Tibial nerve (tissue), 4 donors: Measurements from ENCODE around the gene NPFFR1. TPM values are rescaled to one million over a fixed set of nuclear protein-coding genes. Genes with fewer than 3 reads are reported as not detected.
"Not testable (repeated sequence)": the region's sequence is repeated elsewhere in the genome, so short reads cannot be mapped to it uniquely, and the experiment has no call there.

ENCODE experiments used
- DNase-seq, 2 donors: peaks; one replicate each; pipeline ENCODE4 v3.0.0-alpha.2; 2019; ENCODE audit warnings: low spot score in 2 of 2
- H3K27ac ChIP-seq, 4 donors: fragments of 200-600 bp; sonication (generic) in 3 of 4; one replicate each; pipeline ENCODE4 v1.5.1; 2017 to 2019; ENCODE audit warnings: mild to moderate bottlenecking in 1 of 4
- H3K27me3 ChIP-seq, 2 donors: fragments of 200-600 bp; sonication (generic) in 1 of 2; one replicate each; pipeline versions ENCODE4 v1.5.1 to v1.6.0; 2017 to 2019
- H3K36me3 ChIP-seq, 3 donors: fragments of 200-600 bp; sonication (generic); one replicate each; pipeline ENCODE4 v1.5.1; 2018 to 2019
- H3K4me1 ChIP-seq, 4 donors: fragments of 200-600 bp; sonication (generic) in 3 of 4; one replicate each; pipeline ENCODE4 v1.5.1; 2017 to 2019
- H3K4me3 ChIP-seq, 4 donors: fragments of 200-600 bp; sonication (generic) in 3 of 4; one replicate each; pipeline ENCODE4 v1.5.1; 2017 to 2019; ENCODE audit warnings: mild to moderate bottlenecking in 1 of 4, moderate library complexity in 1 of 4
- H3K9me3 ChIP-seq, 4 donors: fragments of 200-600 bp; sonication (generic) in 3 of 4; one replicate each; pipeline ENCODE4 v1.5.1; 2017 to 2019
- CTCF ChIP-seq, 5 experiments: fragments of 200-600 bp in 3 of 5; fragments of 450-650 bp in 2 of 5; sonication (generic) in 3 of 5; IDR thresholded peaks; one replicate each; pipeline ENCODE4 v1.5.1; 2016 to 2019; ENCODE audit warnings: antibody characterized with exemption in 5 of 5, mild to moderate bottlenecking in 3 of 5, moderate library complexity in 2 of 5
- EP300 ChIP-seq, 2 donors: sonication (generic); formaldehyde crosslinking; IDR thresholded peaks; one replicate each; pipeline ENCODE4 v1.6.1; 2017; ENCODE audit warnings: antibody characterized with exemption in 2 of 2, mild to moderate bottlenecking in 1 of 2
- POLR2A ChIP-seq, 2 donors: fragments of 450-650 bp; IDR thresholded peaks; one replicate each; pipeline ENCODE4 v1.6.1; 2017; ENCODE audit warnings: antibody characterized with exemption in 2 of 2, mild to moderate bottlenecking in 2 of 2, moderate library complexity in 2 of 2
- WGBS, 2 donors: methylation state at CpG; one replicate each; pipeline ENCODE4 v1.1.5; 2018; 5-methylcytosine and 5-hydroxymethylcytosine counted together
- total RNA-seq, 4 donors: library from RNA; depleted of rRNA; stranded (reverse); fragments of >200 nt; gene quantifications; one replicate each; pipeline ENCODE4 v1.1.0, GENCODE V29; 2016

NPFFR1 gene
- total RNA-seq, 4 donors from 2014 or later: 1.8 to 5.7 (median 4.4) TPM

DNA sequence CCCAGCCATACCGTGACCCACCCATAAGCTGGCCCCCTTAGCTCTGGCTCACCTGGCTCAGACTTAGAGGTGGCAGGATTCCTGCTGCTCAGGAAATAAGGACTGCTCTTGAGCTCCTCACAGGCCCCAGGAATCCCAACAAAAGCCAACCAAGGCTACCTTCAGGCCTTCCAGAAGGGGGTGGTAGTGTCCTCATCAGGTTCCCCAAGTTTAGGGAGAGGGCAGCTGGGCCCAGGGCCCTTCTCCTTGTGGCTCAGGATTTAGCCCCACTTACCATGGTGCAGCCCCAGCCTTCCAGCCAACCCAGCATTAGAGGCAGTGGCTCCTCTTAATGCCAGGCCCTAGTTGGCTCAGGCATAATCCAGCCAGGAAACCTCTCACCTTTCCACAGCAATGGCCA lies 23.5 kb downstream of the NPFFR1 start:
- no peak overlapping the region for H3K27ac ChIP-seq
- H3K27me3 ChIP-seq: peaks cover 3 to 14% of the 10 kb centered on the region in 2 donors
- H3K36me3 ChIP-seq: no peaks in the 10 kb centered on the region
- H3K4me1 ChIP-seq: peaks cover 0 to 7% (median 2%) of the 10 kb centered on the region in 4 donors
- no peak for DNase-seq
- no peak overlapping the region for H3K4me3 ChIP-seq
- WGBS, 2 donors: 64 to 71% methylated on average over 1 of the region's 1 CpG
- TF ChIP-seq POLR2A (IDR thresholded peaks at IDR 0.05) (no peak), CTCF (IDR thresholded peaks at IDR 0.05) (no peak), EP300 (IDR thresholded peaks at IDR 0.05) (no peak)
- H3K9me3 ChIP-seq: peaks cover 0 to 5% (median 0%) of the 10 kb centered on the region in 4 donors

DNA sequence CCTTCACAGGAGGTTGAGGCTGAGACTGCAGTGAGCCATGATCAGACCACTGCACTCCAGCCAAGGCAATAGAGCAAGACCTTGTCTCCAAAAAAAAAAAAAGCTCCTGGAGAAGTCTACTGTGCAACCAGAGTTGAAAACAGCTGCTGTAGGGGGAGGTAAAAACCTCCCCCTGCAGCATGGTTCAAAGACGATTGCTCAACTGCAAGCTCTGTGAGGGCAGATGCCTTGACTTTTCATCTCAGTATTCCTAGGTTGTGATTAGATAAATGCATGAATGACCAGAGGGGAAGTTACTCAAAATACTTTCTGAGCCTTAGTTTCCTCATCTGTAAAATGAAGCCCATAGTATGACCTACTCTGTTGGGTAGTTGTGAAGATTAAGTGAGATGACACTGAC lies 25.6 kb downstream of the NPFFR1 start:
- peaks cover 3 to 28% of the 10 kb centered on the region in 2 donors for H3K27me3 ChIP-seq
- WGBS, 2 donors: 71 to 88% methylated on average over 1 of the region's 1 CpG
- H3K27ac ChIP-seq: no peak overlapping the region
- no peaks in the 10 kb centered on the region for H3K36me3 ChIP-seq
- no peak overlapping the region for H3K4me3 ChIP-seq
- TF ChIP-seq CTCF (IDR thresholded peaks at IDR 0.05) (no peak), POLR2A (IDR thresholded peaks at IDR 0.05) (no peak), EP300 (IDR thresholded peaks at IDR 0.05) (no peak)
- peaks cover 0 to 5% (median 0%) of the 10 kb centered on the region in 4 donors for H3K9me3 ChIP-seq
- no peak for DNase-seq
- peaks cover 0 to 13% (median 3%) of the 10 kb centered on the region in 4 donors for H3K4me1 ChIP-seq

DNA sequence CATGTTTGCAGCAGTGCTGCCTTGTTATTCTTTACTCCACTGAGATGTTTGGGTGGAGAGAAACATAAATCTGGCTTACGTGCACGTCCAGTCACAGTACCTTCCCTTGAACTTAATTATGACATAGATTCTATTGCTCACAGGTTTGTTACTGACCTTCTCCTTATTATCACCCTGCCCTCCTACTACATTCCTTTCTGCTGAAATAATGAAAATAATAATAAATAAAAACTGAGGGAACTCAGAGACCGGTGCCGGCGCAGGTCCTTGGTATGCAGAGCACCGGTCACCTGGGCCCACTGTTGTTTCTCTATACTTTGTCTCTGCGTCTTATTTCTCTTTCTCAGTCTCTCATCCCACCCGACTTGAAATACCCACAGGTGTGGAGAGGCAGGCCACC lies 26.0 kb downstream of the NPFFR1 start:
- not testable (repeated sequence) for H3K27ac ChIP-seq, H3K9me3 ChIP-seq, H3K36me3 ChIP-seq, DNase-seq, H3K4me3 ChIP-seq
- H3K27me3 ChIP-seq: peaks cover 3 to 28% of the 10 kb centered on the region in 2 donors
- peaks cover 0 to 13% (median 3%) of the 10 kb centered on the region in 4 donors for H3K4me1 ChIP-seq
- WGBS, 2 donors: 69 to 76% methylated on average over 8 of the region's 8 CpGs

DNA sequence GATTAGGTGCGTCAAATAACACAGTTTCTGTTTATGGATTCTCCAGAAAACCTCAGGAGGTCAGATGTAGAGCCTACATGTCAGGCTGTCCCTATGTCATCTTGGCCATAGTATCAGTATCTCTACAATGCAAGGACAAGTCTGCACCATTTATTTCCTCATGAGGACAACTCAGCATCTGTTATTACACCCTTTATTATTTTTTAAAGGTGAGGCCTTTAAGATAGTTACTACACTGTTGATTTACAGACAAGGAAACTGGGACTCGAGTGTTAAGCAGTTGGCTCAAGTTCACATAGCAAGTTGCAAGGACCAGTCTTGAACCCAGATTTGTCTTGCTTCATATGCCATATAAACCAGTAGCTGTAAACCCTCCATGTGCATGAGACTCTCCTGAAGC lies 27.3 kb downstream of the NPFFR1 start:
- WGBS, 2 donors: 85 to 88% methylated on average over 2 of the region's 2 CpGs
- no peak overlapping the region for H3K4me3 ChIP-seq
- no peak for DNase-seq

GRCh38 chr10:70255329-70256299 lies 28.2 kb downstream of the NPFFR1 start:
- Histone ChIP-seq H3K4me3 (peak overlapping the region in 1 of 4 donors; percentile 7), H3K9me3 (peaks cover 0 to 8% (median 0%) of the 10 kb centered on the region in 4 donors), H3K27ac (peak overlapping the region; percentile 54 to 87 (median 72)), H3K27me3 (peaks cover 3 to 28% of the 10 kb centered on the region in 2 donors), H3K36me3 (no peaks in the 10 kb centered on the region), H3K4me1 (peaks cover 0 to 13% (median 3%) of the 10 kb centered on the region in 4 donors)
- WGBS, 2 donors: 19 to 20% methylated on average over 16 to 48 of the region's 73 CpGs
- DNase-seq: no peak
- no peak for TF ChIP-seq CTCF (IDR thresholded peaks at IDR 0.05)
- TF ChIP-seq EP300 (IDR thresholded peaks at IDR 0.05): peak; percentile 40 to 44
- TF ChIP-seq POLR2A (IDR thresholded peaks at IDR 0.05): peak in 1 of 2 donors; percentile 23

More for the DNA sequence above, 27.3 kb downstream of the NPFFR1 start:
- Histone ChIP-seq H3K36me3 (no peaks in the 10 kb centered on the region), H3K9me3 (peaks cover 0 to 13% (median 0%) of the 10 kb centered on the region in 4 donors), H3K27ac (peak overlapping the region in 3 of 4 donors; percentile 52 to 87 (median 67)), H3K4me1 (peaks cover 0 to 13% (median 3%) of the 10 kb centered on the region in 4 donors), H3K27me3 (peaks cover 3 to 28% of the 10 kb centered on the region in 2 donors)
- TF ChIP-seq POLR2A (IDR thresholded peaks at IDR 0.05): no peak
- TF ChIP-seq EP300 (IDR thresholded peaks at IDR 0.05): no peak
- TF ChIP-seq CTCF (IDR thresholded peaks at IDR 0.05): no peak
